Colonic mucosa (tissue), 4 donors: ENCODE data around the gene GRIK5. TPM values are rescaled to one million over a fixed set of nuclear protein-coding genes. Genes with fewer than 3 reads are reported as not detected.
A peak's percentile ranks its signal among the peaks of the same experiment; 100 is the strongest.

Source experiments
- DNase-seq: peaks from one replicate; pipeline ENCODE4 v3.0.0-alpha.2; 2020
- H3K27ac ChIP-seq: fragments of 200-600 bp; one replicate; pipeline ENCODE4 v1.8.0; 2021
- H3K27me3 ChIP-seq: fragments of 200-600 bp; one replicate; pipeline ENCODE4 v1.8.0; 2021
- H3K36me3 ChIP-seq: fragments of 200-600 bp; one replicate; pipeline ENCODE4 v1.8.0; 2021
- H3K4me1 ChIP-seq: fragments of 200-600 bp; one replicate; pipeline ENCODE4 v1.8.0; 2021; ENCODE audit warnings: mild to moderate bottlenecking
- H3K4me3 ChIP-seq: fragments of 200-600 bp; one replicate; pipeline ENCODE4 v1.8.0; 2021
- H3K9ac ChIP-seq, 2 donors: one replicate each; pipeline ENCODE4 v1.7.0; 2013; ENCODE audit warnings: control low read depth in 2 of 2, low read depth in 2 of 2, low read length in 2 of 2
- H3K9me3 ChIP-seq: fragments of 200-600 bp; one replicate; pipeline ENCODE4 v1.8.0; 2021
- CTCF ChIP-seq: fragments of 200-600 bp; IDR thresholded peaks from one replicate; pipeline ENCODE4 v1.8.0; 2022; ENCODE audit warnings: antibody characterized with exemption, mild to moderate bottlenecking
- intact Hi-C: fragments of 100-400 bp; cut with DNase I; formaldehyde crosslinking; loops from one replicate; pipeline ENCODE4 v1.14.1; 2022
- total RNA-seq, 2 donors: library from RNA; stranded (reverse); fragmentation: NEBNext Ultra II Directional in 1 of 2; extraction: Animal tissue kit (Norgen Biotek cat#: 25700) in 1 of 2; gene quantifications; one replicate each; pipeline ENCODE4 v1.2.1, GENCODE V29; 2021
- donor health status: healthy.
- donor health status: DM: no; HTN: no; CAD: no.
- donor health status: DM: no; HTN: no; CAD: no.

GRIK5 gene
- total RNA-seq, 2 donors from 2014 or later = 0.62 to 2.3 TPM

- H3K27me3 ChIP-seq = peaks cover 35% of the 10 kb centered on the region
- H3K4me3 ChIP-seq = no peak overlapping the region
- H3K9me3 ChIP-seq = no peaks in the 10 kb centered on the region
- no peaks in the 10 kb centered on the region for H3K36me3 ChIP-seq
- intact Hi-C loops = no loop called here
- no peak for DNase-seq
- H3K9ac ChIP-seq = no peak overlapping the region
- H3K27ac ChIP-seq = no peak overlapping the region
- H3K4me1 ChIP-seq = no peaks in the 10 kb centered on the region
- TF ChIP-seq CTCF = no peak
These were observed 70.7 kb downstream of the GRIK5 start for GRCh38 chr19:41999071-41999877.

GRCh38 chr19:41998246-41999020, 71.6 kb downstream of the GRIK5 start:
- Histone ChIP-seq H3K9ac (no peak overlapping the region), H3K36me3 (no peaks in the 10 kb centered on the region), H3K4me3 (no peak overlapping the region), H3K27me3 (peaks cover 43% of the 10 kb centered on the region), H3K9me3 (no peaks in the 10 kb centered on the region), H3K27ac (no peak overlapping the region), H3K4me1 (no peaks in the 10 kb centered on the region)
- DNase-seq = no peak
- intact Hi-C loops = no loop called here
- TF ChIP-seq CTCF = peak; percentile 41

- intact Hi-C loops = no loop called here
- Histone ChIP-seq H3K9me3 (no peaks in the 10 kb centered on the region), H3K36me3 (no peaks in the 10 kb centered on the region), H3K9ac (no peak overlapping the region), H3K27ac (no peak overlapping the region), H3K4me1 (no peaks in the 10 kb centered on the region), H3K4me3 (no peak overlapping the region), H3K27me3 (peaks cover 43% of the 10 kb centered on the region)
- TF ChIP-seq CTCF = no peak
- no peak for DNase-seq
These were observed 72.2 kb downstream of the GRIK5 start for GRCh38 chr19:41997851-41998229.

GRCh38 chr19:41997121-41997850, 72.7 kb downstream of the GRIK5 start:
- no peak overlapping the region for H3K9ac ChIP-seq
- H3K27me3 ChIP-seq = peaks cover 43% of the 10 kb centered on the region
- no peaks in the 10 kb centered on the region for H3K9me3 ChIP-seq
- intact Hi-C loops = no loop called here
- TF ChIP-seq CTCF = no peak
- no peak overlapping the region for H3K4me3 ChIP-seq
- no peaks in the 10 kb centered on the region for H3K36me3 ChIP-seq
- DNase-seq = peak; percentile 28
- no peaks in the 10 kb centered on the region for H3K4me1 ChIP-seq
- H3K27ac ChIP-seq = no peak overlapping the region

- H3K4me3 ChIP-seq = no peak overlapping the region
- no peaks in the 10 kb centered on the region for H3K4me1 ChIP-seq
- no peaks in the 10 kb centered on the region for H3K36me3 ChIP-seq
- no peak overlapping the region for H3K27ac ChIP-seq
- no peaks in the 10 kb centered on the region for H3K9me3 ChIP-seq
- no peak overlapping the region for H3K9ac ChIP-seq
- TF ChIP-seq CTCF = no peak
- intact Hi-C loops = no loop called here
- no peak for DNase-seq
- H3K27me3 ChIP-seq = peaks cover 43% of the 10 kb centered on the region
These were observed 73.8 kb downstream of the GRIK5 start for GRCh38 chr19:41995959-41996797.
